ENCODE measurements around the gene IDH2. TPM values are rescaled to one million over a fixed set of nuclear protein-coding genes. Genes with fewer than 3 reads are reported as not detected.

IDH2 gene
- polyA plus RNA-seq, 1 donor from 2014 or later = 84.7 TPM

GRCh38 chr15:90062462-90062932 lies 39.8 kb downstream of the IDH2 start:
- Histone ChIP-seq H3K4me2 (ENCODE audit: low read length) (no peak overlapping the region), H3K4me3 (ENCODE audit: low read length) (no peak overlapping the region), H3K9me2 (ENCODE audit: insufficient read depth, low read length) (no peaks in the 10 kb centered on the region), H3K36me3 (ENCODE audit: insufficient read depth, low read length) (no peaks in the 10 kb centered on the region), H3K27me3 (ENCODE audit: insufficient read depth, low read depth, low read length) (no peaks in the 10 kb centered on the region), H3K9me3 (ENCODE audit: low read length) (no peaks in the 10 kb centered on the region), H3K27ac (ENCODE audit: low read length) (peak overlapping the region; percentile 44), H3F3A (ENCODE audit: insufficient read depth, low read length, poor library complexity, severe bottlenecking) (no peaks in the 10 kb centered on the region), H3K79me2 (replicated peaks; ENCODE audit: insufficient read depth, low read length) (no peaks in the 10 kb centered on the region), H4K20me1 (ENCODE audit: insufficient read depth) (no peaks in the 10 kb centered on the region), H3K9ac (ENCODE audit: low read length) (peak overlapping the region; percentile 38), H2AFZ (ENCODE audit: low read depth, low read length) (no peak overlapping the region)
- no peak for TF ChIP-seq CTCF (IDR thresholded peaks at IDR 0.05; ENCODE audit: poor library complexity, severe bottlenecking)
- TF ChIP-seq MXI1 (conservative IDR thresholded peaks at IDR 0.05; ENCODE audit: poor library complexity, severe bottlenecking) = no peak
- TF ChIP-seq EZH2 (IDR thresholded peaks at IDR 0.05; ENCODE audit: borderline replicate concordance, insufficient read depth, low read length, poor library complexity, severe bottlenecking) = no peak
- no peak for TF ChIP-seq EP300 (conservative IDR thresholded peaks at IDR 0.05; ENCODE audit: poor library complexity, severe bottlenecking)
- TF ChIP-seq TAF1 (IDR thresholded peaks at IDR 0.05; ENCODE audit: low read depth) = no peak
- TF ChIP-seq SMC3 (conservative IDR thresholded peaks at IDR 0.05; ENCODE audit: poor library complexity) = no peak
- TF ChIP-seq POLR2AphosphoS5 (IDR thresholded peaks at IDR 0.05) = no peak
- no peak for TF ChIP-seq REST (IDR thresholded peaks at IDR 0.05; ENCODE audit: borderline replicate concordance)
- TF ChIP-seq RAD21 (conservative IDR thresholded peaks at IDR 0.05) = no peak

- no peaks in the 10 kb centered on the region for H3K36me3 ChIP-seq (ENCODE audit: insufficient read depth, low read length)
- H4K20me1 ChIP-seq (ENCODE audit: insufficient read depth) = no peaks in the 10 kb centered on the region
- H3K4me3 ChIP-seq (ENCODE audit: low read length) = no peak overlapping the region
- no peak overlapping the region for H3K4me2 ChIP-seq (ENCODE audit: low read length)
- H3K9me2 ChIP-seq (ENCODE audit: insufficient read depth, low read length) = no peaks in the 10 kb centered on the region
- peak overlapping the region; percentile 44 for H3K27ac ChIP-seq (ENCODE audit: low read length)
- no peak for TF ChIP-seq REST (IDR thresholded peaks at IDR 0.05; ENCODE audit: borderline replicate concordance)
- no peak for TF ChIP-seq POLR2AphosphoS5 (IDR thresholded peaks at IDR 0.05)
- no peak for TF ChIP-seq EP300 (conservative IDR thresholded peaks at IDR 0.05; ENCODE audit: poor library complexity, severe bottlenecking)
- no peak for TF ChIP-seq MXI1 (conservative IDR thresholded peaks at IDR 0.05; ENCODE audit: poor library complexity, severe bottlenecking)
- TF ChIP-seq EZH2 (IDR thresholded peaks at IDR 0.05; ENCODE audit: borderline replicate concordance, insufficient read depth, low read length, poor library complexity, severe bottlenecking) = no peak
- TF ChIP-seq TAF1 (IDR thresholded peaks at IDR 0.05; ENCODE audit: low read depth) = no peak
- no peak for TF ChIP-seq RAD21 (conservative IDR thresholded peaks at IDR 0.05)
- no peak for TF ChIP-seq SMC3 (conservative IDR thresholded peaks at IDR 0.05; ENCODE audit: poor library complexity)
- no peak for TF ChIP-seq CTCF (IDR thresholded peaks at IDR 0.05; ENCODE audit: poor library complexity, severe bottlenecking)
- H3K9me3 ChIP-seq (ENCODE audit: low read length) = no peaks in the 10 kb centered on the region
- no peaks in the 10 kb centered on the region for H3K27me3 ChIP-seq (ENCODE audit: insufficient read depth, low read depth, low read length)
- no peaks in the 10 kb centered on the region for H3F3A ChIP-seq (ENCODE audit: insufficient read depth, low read length, poor library complexity, severe bottlenecking)
- H3K79me2 ChIP-seq (replicated peaks; ENCODE audit: insufficient read depth, low read length) = no peaks in the 10 kb centered on the region
- no peak overlapping the region for H2AFZ ChIP-seq (ENCODE audit: low read depth, low read length)
- H3K9ac ChIP-seq (ENCODE audit: low read length) = peak overlapping the region; percentile 38
These were observed 40.2 kb downstream of the IDH2 start for GRCh38 chr15:90062023-90062442.

Measured in neural cell (in vitro differentiated cells).